ENCODE results near the gene RAG2. TPM values are rescaled to one million over a fixed set of nuclear protein-coding genes. Genes with fewer than 3 reads are reported as not detected.

The RAG2 gene
- total RNA-seq, 4 donors from 2014 or later: not detected

DNA sequence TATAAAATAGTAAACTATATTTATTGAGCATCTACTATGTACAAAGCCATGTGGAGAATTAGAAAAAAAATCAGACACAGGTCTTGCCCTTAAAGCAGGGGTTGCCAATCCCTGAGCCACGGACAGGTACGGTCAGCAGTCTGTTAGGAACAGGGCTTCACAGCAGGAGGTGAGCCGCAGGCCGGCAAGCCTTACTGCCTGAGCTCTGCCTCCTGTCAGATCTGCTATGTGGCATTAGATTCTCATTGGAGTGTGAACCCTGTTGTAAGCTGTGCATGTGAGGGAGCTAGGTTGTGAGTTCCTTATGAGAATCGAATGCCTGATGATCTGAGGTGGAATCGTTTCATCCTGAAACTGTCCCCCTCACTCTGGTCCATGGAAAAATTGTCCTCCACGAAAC is 2.1 kb upstream of the RAG2 start:
- peaks cover 0 to 5% (median 2%) of the 10 kb centered on the region in 3 donors for H3K4me1 ChIP-seq
- WGBS, 2 donors: 84 to 88% methylated on average over 7 of the region's 7 CpGs
- no peak for DNase-seq
- no peak for TF ChIP-seq POLR2A (IDR thresholded peaks at IDR 0.05)
- TF ChIP-seq, protein P1, sequence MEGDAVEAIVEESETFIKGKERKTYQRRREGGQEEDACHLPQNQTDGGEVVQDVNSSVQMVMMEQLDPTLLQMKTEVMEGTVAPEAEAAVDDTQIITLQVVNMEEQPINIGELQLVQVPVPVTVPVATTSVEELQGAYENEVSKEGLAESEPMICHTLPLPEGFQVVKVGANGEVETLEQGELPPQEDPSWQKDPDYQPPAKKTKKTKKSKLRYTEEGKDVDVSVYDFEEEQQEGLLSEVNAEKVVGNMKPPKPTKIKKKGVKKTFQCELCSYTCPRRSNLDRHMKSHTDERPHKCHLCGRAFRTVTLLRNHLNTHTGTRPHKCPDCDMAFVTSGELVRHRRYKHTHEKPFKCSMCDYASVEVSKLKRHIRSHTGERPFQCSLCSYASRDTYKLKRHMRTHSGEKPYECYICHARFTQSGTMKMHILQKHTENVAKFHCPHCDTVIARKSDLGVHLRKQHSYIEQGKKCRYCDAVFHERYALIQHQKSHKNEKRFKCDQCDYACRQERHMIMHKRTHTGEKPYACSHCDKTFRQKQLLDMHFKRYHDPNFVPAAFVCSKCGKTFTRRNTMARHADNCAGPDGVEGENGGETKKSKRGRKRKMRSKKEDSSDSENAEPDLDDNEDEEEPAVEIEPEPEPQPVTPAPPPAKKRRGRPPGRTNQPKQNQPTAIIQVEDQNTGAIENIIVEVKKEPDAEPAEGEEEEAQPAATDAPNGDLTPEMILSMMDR (IDR thresholded peaks at IDR 0.05): no peak
- H3K36me3 ChIP-seq: no peaks in the 10 kb centered on the region
- no peak overlapping the region for H3K4me3 ChIP-seq
- no peak overlapping the region for H3K27ac ChIP-seq
- intact Hi-C loops (cut with DNase I): no loop called here
- H3K9me3 ChIP-seq: no peaks in the 10 kb centered on the region
- no peaks in the 10 kb centered on the region for H3K27me3 ChIP-seq

DNA sequence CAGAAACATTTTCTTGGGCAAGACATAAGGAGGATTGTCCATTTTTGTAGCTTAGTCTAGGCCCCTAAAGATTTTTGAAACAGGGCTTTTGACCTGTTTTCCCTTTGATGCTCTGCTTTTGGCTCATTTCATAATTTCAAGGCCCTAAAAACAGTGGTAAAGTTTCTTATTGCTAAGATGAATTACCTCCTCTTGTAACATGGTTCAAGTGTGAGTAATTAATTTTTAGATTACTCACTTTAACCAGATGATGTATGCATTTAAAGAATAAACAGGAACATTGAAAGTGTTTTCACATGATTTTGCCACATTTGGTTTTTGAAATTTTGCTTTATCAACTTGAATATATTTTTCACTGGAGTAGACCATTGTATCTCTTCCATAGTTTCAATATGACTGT is 1.2 kb downstream of the RAG2 start:
- TF ChIP-seq, protein P1 (IDR thresholded peaks at IDR 0.05): no peak
- no peak for TF ChIP-seq POLR2A (IDR thresholded peaks at IDR 0.05)
- intact Hi-C loops (cut with DNase I): no loop called here
- Histone ChIP-seq H3K4me3 (no peak overlapping the region), H3K9me3 (no peaks in the 10 kb centered on the region), H3K36me3 (no peaks in the 10 kb centered on the region), H3K27me3 (peaks cover 0 to 10% (median 0%) of the 10 kb centered on the region in 4 donors), H3K4me1 (peaks cover 0 to 14% (median 5%) of the 10 kb centered on the region in 3 donors), H3K27ac (no peak overlapping the region)
- no peak for DNase-seq

GRCh38 chr11:36594316-36594989 is 3.6 kb downstream of the RAG2 start, which contains the start of gene IFTAP:
Gene IFTAP, plus strand, starts transcription at chr11:36594502. Its CDS starts 15,602 bp downstream, at chr11:36610104.
- H3K4me1 ChIP-seq: peaks cover 0 to 14% (median 5%) of the 10 kb centered on the region in 3 donors
- peak within 1 kb of the TSS in 3 of 4 donors; percentile 47 to 56 (median 49) for H3K27ac ChIP-seq
- no peak for DNase-seq
- peaks cover 0 to 17% (median 0%) of the 10 kb centered on the region in 4 donors for H3K27me3 ChIP-seq
- H3K36me3 ChIP-seq: no peaks in the 10 kb centered on the region
- H3K4me3 ChIP-seq: peak within 1 kb of the TSS; percentile 49 to 79 (median 66)
- 0 to 3% methylated on average over 23 to 26 of the region's 29 CpGs for WGBS, 2 donors
- TF ChIP-seq POLR2A (IDR thresholded peaks at IDR 0.05): no peak
- TF ChIP-seq, protein P1 (IDR thresholded peaks at IDR 0.05): peak in 1 of 6 experiments; percentile 33
- H3K9me3 ChIP-seq: no peaks in the 10 kb centered on the region
- intact Hi-C loops (cut with DNase I): no loop called here

- H3K27ac ChIP-seq: no peak overlapping the region
- DNase-seq: no peak
- peaks cover 0 to 14% (median 5%) of the 10 kb centered on the region in 3 donors for H3K4me1 ChIP-seq
- H3K36me3 ChIP-seq: no peaks in the 10 kb centered on the region
- no peaks in the 10 kb centered on the region for H3K9me3 ChIP-seq
- no peak overlapping the region for H3K4me3 ChIP-seq
- intact Hi-C loops (cut with DNase I): no loop called here
- WGBS, 2 donors: 50 to 67% methylated on average over 1 of the region's 1 CpG
- TF ChIP-seq, protein P1 (IDR thresholded peaks at IDR 0.05): no peak
- TF ChIP-seq POLR2A (IDR thresholded peaks at IDR 0.05): no peak
- peaks cover 0 to 34% (median 0%) of the 10 kb centered on the region in 4 donors for H3K27me3 ChIP-seq
Observed at GRCh38 chr11:36591433-36591832, 6.6 kb downstream of the RAG2 start.

DNA sequence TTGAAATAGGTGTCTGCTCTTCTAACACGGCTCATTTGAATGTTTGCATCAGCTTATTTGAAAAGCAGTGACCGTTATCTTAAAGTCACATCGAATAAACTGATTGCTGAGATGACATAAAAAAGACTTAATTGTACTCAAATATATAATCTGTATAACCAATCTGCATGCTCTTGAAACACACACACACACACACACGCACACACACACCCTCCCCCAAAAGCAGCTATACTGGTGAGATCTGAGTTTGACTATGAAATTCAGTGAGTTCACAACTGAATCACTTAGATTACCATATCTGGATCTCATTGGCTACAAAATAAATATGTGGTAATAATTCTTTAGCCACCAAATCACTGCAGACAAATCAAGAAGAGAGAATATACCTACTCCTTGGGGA is 7.5 kb downstream of the RAG2 start:
- Histone ChIP-seq H3K4me1 (peaks cover 0 to 12% (median 5%) of the 10 kb centered on the region in 3 donors), H3K27ac (no peak overlapping the region), H3K27me3 (peaks cover 0 to 34% (median 0%) of the 10 kb centered on the region in 4 donors), H3K36me3 (no peaks in the 10 kb centered on the region), H3K4me3 (no peak overlapping the region), H3K9me3 (no peaks in the 10 kb centered on the region)
- DNase-seq: no peak
- TF ChIP-seq, protein P1 (IDR thresholded peaks at IDR 0.05): no peak
- TF ChIP-seq POLR2A (IDR thresholded peaks at IDR 0.05): no peak
- intact Hi-C loops (cut with DNase I): no loop called here
- WGBS, 2 donors: 62 to 65% methylated on average over 4 of the region's 4 CpGs
